NCI-H524 (cell line): ENCODE measurements around the gene CANT1.

Experiments
- DNase-seq, 2 experiments: peaks; one replicate each; lab custom pipeline; 2025; lab: John Stamatoyannopoulos, UW

CANT1 gene

GRCh38 chr17:79007504-79008381 lies 1.8 kb downstream of the CANT1 start:
- DNase-seq: no peak

GRCh38 chr17:79006794-79007503 lies 2.6 kb downstream of the CANT1 start:
- DNase-seq: no peak

- DNase-seq: no peak
These were observed 3.5 kb downstream of the CANT1 start for GRCh38 chr17:79006046-79006445.

GRCh38 chr17:79005063-79005861 lies 4.3 kb downstream of the CANT1 start:
- DNase-seq: peak; percentile 41 to 57

GRCh38 chr17:79003661-79004411 lies 5.7 kb downstream of the CANT1 start:
- no peak for DNase-seq

GRCh38 chr17:79002796-79003593 lies 6.6 kb downstream of the CANT1 start:
- no peak for DNase-seq

- no peak for DNase-seq
These were observed 7.3 kb downstream of the CANT1 start for GRCh38 chr17:79002291-79002690.

- no peak for DNase-seq
These were observed 8.2 kb downstream of the CANT1 start for GRCh38 chr17:79001190-79002020.

- DNase-seq: peak in 1 of 2 experiments; percentile 47
These were observed 9.0 kb downstream of the CANT1 start for GRCh38 chr17:79000396-79001189.

- DNase-seq: no peak
These were observed 9.6 kb downstream of the CANT1 start for GRCh38 chr17:78999947-79000395.

- no peak for DNase-seq
These were observed 10.4 kb downstream of the CANT1 start for GRCh38 chr17:78999056-78999768.

- no peak for DNase-seq
These were observed 11.1 kb downstream of the CANT1 start for GRCh38 chr17:78998311-78999055.

- no peak for DNase-seq
These were observed 11.7 kb downstream of the CANT1 start for GRCh38 chr17:78997881-78998280.

GRCh38 chr17:78997231-78997741 lies 12.3 kb downstream of the CANT1 start:
- no peak for DNase-seq

GRCh38 chr17:78996781-78997201 lies 12.8 kb downstream of the CANT1 start:
- DNase-seq: no peak

GRCh38 chr17:78995761-78996451 lies 13.7 kb downstream of the CANT1 start:
- no peak for DNase-seq
